Panc1 (cell line): Measurements from ENCODE around the gene IDI2. TPM values are rescaled to one million over a fixed set of nuclear protein-coding genes. Genes with fewer than 3 reads are reported as not detected.

Source experiments
- ATAC-seq: fragments of 200-7000 bp; cut with Tn5 transposase; 2 replicates; pipeline ENCODE4 v1.9.1; 2020; ENCODE audit warnings: mild to moderate bottlenecking, moderate library complexity
- BruUV-seq: library from RNA; stranded (reverse); fragments of 400-500 nt; replicated peaks from 2 replicates; lab custom pipeline; 2021; lab: Mats Ljungman, UMichigan
- CTCF ChIA-PET: fragments of 300-600 bp; sonication (Branson Sonifier 250); formaldehyde crosslinking; loops from one replicate; lab custom pipeline; 2022; ENCODE audit warnings: antibody characterized with exemption; lab: Charles Lee
- POLR2A ChIA-PET: fragments of 300-600 bp; sonication (Branson Sonifier 250); formaldehyde crosslinking; loops from one replicate; lab custom pipeline; 2022; ENCODE audit warnings: antibody characterized with exemption; lab: Charles Lee
- DNase-seq: peaks from one replicate; pipeline ENCODE4 v3.0.0-alpha.2; 2010; ENCODE audit warnings: low read depth, low spot score
- H3K27ac ChIP-seq: 2 replicates; pipeline ENCODE4 v1.5.1; 2011; ENCODE audit warnings: mild to moderate bottlenecking, low read length, inconsistent platforms
- H3K27me3 ChIP-seq: fragments of 200-500 bp; sonication (Bioruptor generic); 2 replicates; pipeline ENCODE4 v1.6.0; 2014; ENCODE audit warnings: low read length, inconsistent platforms; ENCODE audit not compliant: control insufficient read depth, insufficient read depth
- H3K36me3 ChIP-seq: fragments of 200-500 bp; sonication (Bioruptor generic); 2 replicates; pipeline ENCODE4 v1.5.1; 2014; ENCODE audit warnings: inconsistent platforms, mild to moderate bottlenecking, low read length, moderate library complexity; ENCODE audit not compliant: control insufficient read depth, insufficient read depth
- H3K4me1 ChIP-seq: 2 replicates; pipeline ENCODE4 v1.5.1; 2011; ENCODE audit warnings: inconsistent platforms, mild to moderate bottlenecking, low read length, moderate library complexity; ENCODE audit not compliant: control insufficient read depth, insufficient read depth
- H3K4me3 ChIP-seq, 2 experiments: 2 replicates each; pipeline ENCODE4 v1.5.1; 2011 to 2012; ENCODE audit warnings: low read depth in 2 of 2, low read length in 2 of 2, mild to moderate bottlenecking in 2 of 2, inconsistent platforms in 1 of 2, moderate library complexity in 1 of 2
- H3K9me3 ChIP-seq: fragments of 200-500 bp; sonication (Bioruptor generic); 2 replicates; pipeline ENCODE4 v1.5.1; 2014; ENCODE audit warnings: low read depth, mild to moderate bottlenecking, inconsistent platforms, low read length, moderate library complexity; ENCODE audit not compliant: control insufficient read depth, insufficient read depth
- CTCF ChIP-seq: fragments of 450-650 bp; IDR thresholded peaks from 2 replicates; pipeline ENCODE4 v1.5.1; 2017; ENCODE audit warnings: mild to moderate bottlenecking
- POLR2AphosphoS5 ChIP-seq: IDR thresholded peaks from 2 replicates; pipeline ENCODE4 v1.6.1; 2012; ENCODE audit warnings: mild to moderate bottlenecking, low read depth, low read length, moderate library complexity
- SIN3A ChIP-seq: IDR thresholded peaks from 2 replicates; pipeline ENCODE4 v1.6.1; 2012; ENCODE audit warnings: low read depth, mild to moderate bottlenecking, low read length, moderate library complexity, borderline replicate concordance; ENCODE audit not compliant: insufficient read depth
- TCF7L2 ChIP-seq: IDR thresholded peaks from 2 replicates; pipeline ENCODE4 v1.6.1; 2011; ENCODE audit warnings: mild to moderate bottlenecking, low read depth, low read length, inconsistent platforms
- in situ Hi-C: cut with HindIII; loops from 2 replicates; pipeline ENCODE4 v1.10.0; 2016; ENCODE audit warnings: low sequenced_read_pairs, low pct_unique_long_range_greater_than_20kb
- intact Hi-C: fragments of 100-400 bp; cut with micrococcal nuclease; formaldehyde crosslinking; loops from one replicate; pipeline ENCODE4 v1.10.0; 2022; ENCODE audit not compliant: unreplicated experiment
- total RNA-seq: library from RNA; stranded (reverse); gene quantifications from one replicate; pipeline ENCODE4 v1.2.1, GENCODE V29; 2021; ENCODE audit not compliant: unreplicated experiment
- TF ChIP-seq, protein P1 (sequence below), 2 experiments: IDR thresholded peaks; 2 replicates each; pipeline ENCODE4 v1.6.1; 2011 to 2012; ENCODE audit warnings: low read depth in 2 of 2, control low read depth in 1 of 2, low read length in 1 of 2, mild to moderate bottlenecking in 1 of 2, moderate library complexity in 1 of 2; ENCODE audit not compliant: insufficient read depth in 1 of 2

Gene IDI2
- total RNA-seq, 1 experiment from 2014 or later, result not detected

DNA sequence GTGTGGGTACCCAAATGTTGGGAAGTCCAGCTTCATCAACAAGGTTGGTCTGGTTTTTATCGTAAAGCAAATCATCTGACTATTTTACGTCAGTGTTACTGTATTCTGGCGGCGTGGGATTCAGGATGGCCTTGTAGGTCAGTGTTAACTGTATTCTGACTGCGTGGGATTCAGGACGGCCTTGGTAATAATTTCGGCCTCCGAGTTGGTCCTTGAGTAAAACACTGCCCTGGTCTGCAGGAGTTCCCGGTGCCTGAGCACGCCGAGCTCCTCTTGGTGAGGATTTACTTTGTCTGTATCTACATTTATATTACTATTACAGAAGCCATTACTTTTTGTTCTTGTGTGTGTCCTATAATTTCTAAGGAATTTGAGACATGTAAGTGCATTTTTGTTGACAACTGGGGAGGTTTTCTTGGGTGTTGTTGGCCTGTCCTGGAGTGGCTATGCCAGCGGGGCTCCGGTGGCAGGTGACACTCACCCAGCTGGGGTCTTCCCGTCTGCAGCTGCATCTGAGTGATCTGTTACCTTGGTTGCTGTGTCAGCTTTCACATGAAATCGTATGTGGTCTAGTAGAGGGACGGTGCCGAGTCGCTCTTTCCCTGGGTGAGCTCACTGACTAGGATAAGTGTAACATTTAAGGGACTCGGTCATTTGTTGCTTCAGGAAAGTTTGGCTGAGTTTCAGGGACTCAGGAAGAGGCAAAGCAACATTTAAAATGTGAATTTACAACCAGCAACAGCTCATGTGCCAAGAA, 28.2 kb downstream of the IDI2 start:
- POLR2A ChIA-PET, result no interaction called here

DNA sequence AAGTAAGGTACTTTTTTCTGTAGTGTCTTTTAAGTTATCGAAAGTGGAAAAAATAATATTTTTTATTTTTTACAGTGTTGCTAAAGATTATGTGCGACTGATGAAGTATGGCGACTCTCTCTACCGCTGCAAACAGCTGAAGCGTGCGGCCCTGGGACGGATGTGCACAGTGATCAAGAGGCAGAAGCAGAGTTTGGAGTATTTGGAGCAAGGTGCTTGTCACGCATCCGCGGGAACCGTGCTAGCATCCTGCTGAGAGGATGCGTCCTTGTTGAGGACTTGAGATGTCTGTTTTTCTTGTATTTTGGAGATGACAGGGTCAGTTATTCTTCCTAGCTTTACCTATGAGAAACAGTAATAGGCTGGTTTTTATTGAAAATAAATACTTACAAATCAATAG, 29.6 kb downstream of the IDI2 start:
- Histone ChIP-seq H3K27me3 (no peaks in the 10 kb centered on the region), H3K4me3 (no peak overlapping the region), H3K36me3 (peaks cover 29% of the 10 kb centered on the region), H3K27ac (no peak overlapping the region), H3K9me3 (no peaks in the 10 kb centered on the region), H3K4me1 (no peaks in the 10 kb centered on the region; the same call in 1 of the 2 replicates)
- intact Hi-C loops (no loop called here), in situ Hi-C loops (no loop called here)
- no peak for ATAC-seq
- no TSS peak for BruUV-seq
- ChIA-PET CTCF (no interaction called here), POLR2A (no interaction called here)
- TF ChIP-seq, protein P1, sequence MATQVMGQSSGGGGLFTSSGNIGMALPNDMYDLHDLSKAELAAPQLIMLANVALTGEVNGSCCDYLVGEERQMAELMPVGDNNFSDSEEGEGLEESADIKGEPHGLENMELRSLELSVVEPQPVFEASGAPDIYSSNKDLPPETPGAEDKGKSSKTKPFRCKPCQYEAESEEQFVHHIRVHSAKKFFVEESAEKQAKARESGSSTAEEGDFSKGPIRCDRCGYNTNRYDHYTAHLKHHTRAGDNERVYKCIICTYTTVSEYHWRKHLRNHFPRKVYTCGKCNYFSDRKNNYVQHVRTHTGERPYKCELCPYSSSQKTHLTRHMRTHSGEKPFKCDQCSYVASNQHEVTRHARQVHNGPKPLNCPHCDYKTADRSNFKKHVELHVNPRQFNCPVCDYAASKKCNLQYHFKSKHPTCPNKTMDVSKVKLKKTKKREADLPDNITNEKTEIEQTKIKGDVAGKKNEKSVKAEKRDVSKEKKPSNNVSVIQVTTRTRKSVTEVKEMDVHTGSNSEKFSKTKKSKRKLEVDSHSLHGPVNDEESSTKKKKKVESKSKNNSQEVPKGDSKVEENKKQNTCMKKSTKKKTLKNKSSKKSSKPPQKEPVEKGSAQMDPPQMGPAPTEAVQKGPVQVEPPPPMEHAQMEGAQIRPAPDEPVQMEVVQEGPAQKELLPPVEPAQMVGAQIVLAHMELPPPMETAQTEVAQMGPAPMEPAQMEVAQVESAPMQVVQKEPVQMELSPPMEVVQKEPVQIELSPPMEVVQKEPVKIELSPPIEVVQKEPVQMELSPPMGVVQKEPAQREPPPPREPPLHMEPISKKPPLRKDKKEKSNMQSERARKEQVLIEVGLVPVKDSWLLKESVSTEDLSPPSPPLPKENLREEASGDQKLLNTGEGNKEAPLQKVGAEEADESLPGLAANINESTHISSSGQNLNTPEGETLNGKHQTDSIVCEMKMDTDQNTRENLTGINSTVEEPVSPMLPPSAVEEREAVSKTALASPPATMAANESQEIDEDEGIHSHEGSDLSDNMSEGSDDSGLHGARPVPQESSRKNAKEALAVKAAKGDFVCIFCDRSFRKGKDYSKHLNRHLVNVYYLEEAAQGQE (IDR thresholded peaks at IDR 0.05; ENCODE audit: insufficient read depth in 1 of 2, low read depth in 2 of 2, low read length in 1 of 2), result no peak
- no peak for TF ChIP-seq CTCF
- no peak for TF ChIP-seq TCF7L2
- TF ChIP-seq SIN3A, result no peak
- TF ChIP-seq POLR2AphosphoS5, result no peak
- DNase-seq, result no peak

More for the DNA sequence above, 28.2 kb downstream of the IDI2 start:
- no peaks in the 10 kb centered on the region for H3K4me1 ChIP-seq
- intact Hi-C loops (no loop called here), in situ Hi-C loops (no loop called here)
- no peak overlapping the region for H3K4me3 ChIP-seq
- H3K9me3 ChIP-seq, result no peaks in the 10 kb centered on the region
- ATAC-seq (no peak), DNase-seq (no peak)
- no peak overlapping the region for H3K27ac ChIP-seq
- H3K27me3 ChIP-seq, result no peaks in the 10 kb centered on the region
- CTCF ChIA-PET, result no interaction called here
- H3K36me3 ChIP-seq, result peaks cover 38% of the 10 kb centered on the region
- TF ChIP-seq POLR2AphosphoS5 (no peak), TCF7L2 (no peak), SIN3A (no peak), CTCF (no peak)
- BruUV-seq, result no TSS peak
